HG03175 (cell line): ENCODE results near the gene GOLIM4.
"Not testable (repeated sequence)": the region's sequence is repeated elsewhere in the genome, so short reads cannot be mapped to it uniquely, and the experiment has no call there.

ENCODE experiments used
- ATAC-seq: cut with Tn5 transposase; IDR thresholded peaks from one replicate; pipeline ENCODE4 v1.9.1; 2021; ENCODE audit warnings: mild to moderate bottlenecking, moderate library complexity; ENCODE audit not compliant: unreplicated experiment

GOLIM4 gene

DNA sequence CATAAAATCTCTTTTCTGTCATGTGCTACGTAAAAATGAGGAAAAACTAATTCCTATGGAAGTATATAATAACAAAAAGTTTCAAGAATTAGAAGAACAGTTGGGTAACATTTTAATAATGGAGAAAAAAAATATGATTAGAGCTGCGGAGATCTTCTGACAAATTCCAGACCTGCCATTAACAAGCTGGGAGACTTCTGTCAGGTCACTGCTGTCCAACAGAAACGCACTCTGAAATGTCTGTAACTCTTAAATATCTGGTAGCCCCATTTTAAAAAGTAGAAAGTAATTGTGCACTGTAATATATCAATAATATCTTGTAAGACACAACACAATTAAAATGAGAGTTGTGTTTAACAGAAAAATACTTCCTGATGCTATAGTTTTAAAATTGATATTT is 15.7 kb downstream of the GOLIM4 start:
- no peak for ATAC-seq

DNA sequence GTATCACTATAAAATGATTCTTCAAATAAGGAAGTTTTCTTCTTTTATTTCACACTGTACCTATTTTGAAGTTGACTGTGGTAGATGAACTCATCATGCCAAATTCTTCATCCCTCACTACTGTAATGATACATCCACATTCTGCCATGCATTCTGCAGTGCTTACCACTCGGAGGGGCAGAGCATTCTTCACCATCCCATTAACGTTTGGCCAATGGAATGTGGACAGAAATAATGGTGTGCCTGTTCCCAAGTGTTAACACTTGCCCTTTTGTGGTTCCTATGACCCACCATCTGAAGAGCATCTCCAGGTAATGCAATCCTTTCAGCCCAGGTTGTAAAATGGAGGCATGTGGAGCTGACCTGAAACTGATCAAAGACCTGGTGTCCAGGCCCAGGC is 18.6 kb downstream of the GOLIM4 start:
- ATAC-seq: no peak

DNA sequence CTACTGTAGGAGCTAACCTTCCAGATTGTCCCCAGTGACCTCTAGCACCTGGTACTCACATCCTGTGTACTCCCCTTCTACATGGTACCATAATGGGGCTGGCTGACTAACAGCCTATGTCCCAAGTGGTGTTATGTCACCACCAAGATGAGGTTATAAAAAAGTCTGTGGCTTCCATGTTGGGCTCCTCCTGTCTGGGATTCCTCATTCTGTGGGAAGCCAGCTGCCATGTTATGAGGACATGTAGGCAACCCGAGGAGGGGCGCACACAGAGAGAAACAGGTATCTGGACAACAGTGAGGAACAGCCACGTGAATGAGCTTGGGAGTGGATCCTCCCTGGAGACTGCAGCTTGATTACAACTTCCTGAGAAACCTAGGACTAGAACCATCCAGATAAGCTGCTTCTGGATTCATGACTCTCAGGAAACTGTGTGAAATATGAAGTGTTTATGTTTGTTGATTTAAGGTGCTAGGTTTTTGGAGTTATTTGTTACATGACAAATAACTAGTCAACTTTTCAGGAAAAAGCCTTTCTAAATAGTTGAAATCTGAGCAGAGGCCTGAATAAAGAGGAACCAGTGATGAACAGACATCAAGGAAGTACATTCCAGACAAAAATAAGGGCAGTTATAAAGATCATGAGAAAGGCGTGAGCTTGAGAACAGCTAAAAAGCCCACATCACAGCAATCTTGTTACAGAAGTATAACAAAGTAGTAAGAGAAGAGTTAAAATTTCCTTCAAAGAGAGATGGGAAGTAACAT is 21.7 kb downstream of the GOLIM4 start:
- ATAC-seq: no peak

DNA sequence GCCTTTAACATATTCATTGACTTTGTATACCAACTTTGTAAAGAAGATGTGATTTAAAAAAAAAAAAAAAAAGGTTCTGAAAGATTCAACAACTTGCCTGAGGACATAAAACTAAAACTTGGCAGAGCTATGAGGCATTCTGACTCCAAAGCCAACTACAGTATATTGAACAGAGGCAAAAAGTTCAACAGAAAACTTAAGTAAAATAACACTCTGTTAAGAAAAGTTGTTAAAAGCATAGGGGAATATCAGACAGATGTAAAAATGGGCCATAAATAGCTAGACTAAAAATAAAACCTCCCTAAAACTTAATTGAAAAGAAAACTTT is 23.4 kb downstream of the GOLIM4 start:
- no peak for ATAC-seq

DNA sequence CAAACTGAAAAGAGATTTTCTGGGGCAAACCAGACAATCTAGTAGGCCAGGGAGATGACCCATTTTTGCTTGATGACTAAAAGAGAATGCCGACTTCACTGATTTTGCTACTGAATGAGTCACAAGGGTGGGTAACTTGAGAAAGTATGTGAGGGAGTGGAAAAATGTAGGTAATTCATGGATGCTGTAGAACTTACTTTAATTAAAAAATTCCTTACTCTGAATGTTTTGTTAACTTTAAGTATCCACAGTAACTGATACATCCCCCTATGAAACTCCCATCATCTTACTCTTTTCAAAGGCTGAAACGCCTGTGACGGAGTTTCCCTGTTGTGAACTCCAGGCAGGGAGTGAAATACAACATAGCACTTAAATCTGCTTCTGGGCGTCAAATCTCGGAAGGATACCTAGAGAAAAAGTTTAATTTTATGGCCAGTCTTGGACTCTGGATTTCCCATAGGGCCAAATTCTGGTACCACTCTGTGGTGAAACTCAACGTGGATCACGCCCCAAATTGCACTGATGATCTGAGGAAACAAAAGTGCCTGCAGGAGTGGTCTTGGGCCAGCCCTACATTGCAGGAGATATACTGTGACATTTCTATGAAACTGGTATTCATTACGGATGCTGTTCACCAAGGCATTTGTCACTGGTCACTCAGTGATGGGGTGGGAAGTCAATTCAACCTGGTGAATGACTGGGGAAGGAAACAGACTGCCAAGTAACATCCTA is 24.0 kb downstream of the GOLIM4 start:
- ATAC-seq: no peak

DNA sequence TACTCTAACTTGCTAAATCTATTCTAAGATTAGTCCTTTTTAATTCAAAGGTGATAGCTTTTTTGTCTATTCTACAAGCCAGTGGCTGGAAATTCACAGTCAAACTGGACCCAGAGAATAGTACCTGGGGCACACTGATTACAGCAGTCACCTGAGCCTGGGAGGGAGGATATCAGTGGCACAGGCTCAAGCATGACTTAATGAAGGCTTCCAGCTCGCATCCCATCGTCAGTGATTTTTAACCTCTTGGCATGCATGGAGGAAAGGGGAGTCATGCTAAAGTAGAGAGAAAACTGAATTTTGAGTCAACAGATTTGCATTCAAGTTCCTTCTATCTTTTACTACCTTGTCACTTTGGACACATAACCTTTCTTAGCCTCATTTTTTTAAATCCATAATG is 24.8 kb downstream of the GOLIM4 start:
- ATAC-seq: no peak

DNA sequence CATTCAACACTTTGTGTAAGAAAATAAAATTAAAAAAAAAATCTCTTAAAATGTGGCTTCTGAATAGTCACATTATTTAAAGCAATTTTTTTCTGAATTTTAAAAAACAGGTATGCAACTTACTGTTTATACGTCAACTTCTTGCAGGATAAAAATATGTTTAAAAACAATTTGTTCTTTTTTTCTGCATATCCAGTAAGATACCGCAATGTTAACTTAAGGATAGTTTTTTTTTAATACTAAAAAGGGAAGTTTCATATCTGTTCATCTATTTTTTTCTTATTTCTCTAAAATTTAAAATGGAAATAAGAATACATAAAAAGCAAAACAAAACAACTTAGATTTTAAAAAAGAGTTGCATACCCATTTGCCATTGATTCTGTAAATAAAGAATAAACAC is 27.4 kb downstream of the GOLIM4 start:
- no peak for ATAC-seq

DNA sequence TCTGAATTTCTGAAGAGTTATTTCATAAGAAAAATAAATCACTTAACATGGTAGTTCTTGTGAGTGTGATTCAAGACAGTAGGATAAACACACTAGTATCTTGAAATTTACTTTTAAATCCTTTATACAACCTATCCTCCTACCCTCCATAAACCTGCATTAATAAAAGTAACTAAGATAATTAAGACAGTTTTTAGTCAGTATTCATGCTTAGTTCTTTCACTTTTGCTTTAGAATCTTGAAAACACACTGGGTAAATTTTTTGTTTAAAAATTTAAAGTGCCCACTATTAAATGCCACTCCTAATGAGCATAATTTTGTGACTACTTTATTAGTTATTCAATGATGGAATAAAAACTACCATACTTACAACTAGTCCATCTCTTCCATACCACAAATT is 28.8 kb downstream of the GOLIM4 start:
- ATAC-seq: no peak

DNA sequence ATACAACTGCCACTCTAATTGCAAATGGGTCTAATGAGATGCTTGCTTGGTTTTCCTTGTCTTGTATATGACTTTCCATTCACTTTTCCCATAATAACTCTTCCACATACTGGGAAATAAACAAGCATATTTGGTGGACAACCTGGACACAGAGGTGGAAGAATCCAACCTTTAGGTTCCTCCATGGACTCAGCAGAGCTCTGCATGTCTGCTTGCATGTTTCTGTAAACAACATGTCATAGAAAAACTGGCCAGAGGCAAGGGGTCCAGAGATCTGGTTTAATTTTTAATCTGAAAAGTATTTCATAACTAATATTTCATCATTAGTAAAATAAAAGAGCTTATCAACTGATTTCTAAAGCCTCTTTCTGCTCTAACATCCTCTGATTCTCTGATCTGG is 30.2 kb downstream of the GOLIM4 start:
- no peak for ATAC-seq

DNA sequence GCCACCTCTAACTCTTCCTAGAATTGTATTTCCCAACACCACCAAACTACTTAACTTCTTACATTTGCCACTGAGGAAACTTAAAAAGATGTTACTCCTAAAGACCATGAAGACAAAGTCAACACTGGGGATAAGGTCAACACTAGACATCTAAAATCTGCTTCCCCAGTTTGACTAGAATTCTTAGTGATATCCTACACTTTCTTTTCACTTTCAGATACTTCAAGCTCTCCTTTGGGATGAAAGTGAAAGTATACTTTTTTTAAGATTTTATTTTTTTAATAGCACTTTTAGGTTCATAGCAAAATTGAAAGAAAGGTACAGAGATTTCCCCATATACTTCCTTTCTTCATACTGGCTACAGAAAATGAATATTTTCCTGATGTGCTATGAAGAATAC is 32.6 kb downstream of the GOLIM4 start:
- no peak for ATAC-seq

DNA sequence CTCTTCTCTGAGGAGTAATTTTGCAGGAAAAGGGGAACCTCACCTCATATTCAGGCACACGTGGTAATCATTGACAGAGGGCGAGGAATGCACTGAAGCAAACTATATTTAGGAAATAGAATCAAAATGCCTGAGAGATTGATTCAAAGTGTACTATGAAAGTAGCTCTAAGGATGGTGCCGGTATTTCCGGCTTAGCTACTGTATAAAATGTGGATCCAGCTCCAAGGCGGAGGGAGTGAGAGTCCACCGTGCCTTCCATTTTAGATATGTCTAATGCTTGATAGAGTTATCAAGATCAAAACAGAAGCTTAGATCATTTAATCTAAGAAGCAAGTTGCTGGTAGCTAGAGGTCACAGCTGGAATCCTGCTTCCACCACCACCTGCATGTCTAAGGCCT is 33.0 kb downstream of the GOLIM4 start:
- no peak for ATAC-seq

DNA sequence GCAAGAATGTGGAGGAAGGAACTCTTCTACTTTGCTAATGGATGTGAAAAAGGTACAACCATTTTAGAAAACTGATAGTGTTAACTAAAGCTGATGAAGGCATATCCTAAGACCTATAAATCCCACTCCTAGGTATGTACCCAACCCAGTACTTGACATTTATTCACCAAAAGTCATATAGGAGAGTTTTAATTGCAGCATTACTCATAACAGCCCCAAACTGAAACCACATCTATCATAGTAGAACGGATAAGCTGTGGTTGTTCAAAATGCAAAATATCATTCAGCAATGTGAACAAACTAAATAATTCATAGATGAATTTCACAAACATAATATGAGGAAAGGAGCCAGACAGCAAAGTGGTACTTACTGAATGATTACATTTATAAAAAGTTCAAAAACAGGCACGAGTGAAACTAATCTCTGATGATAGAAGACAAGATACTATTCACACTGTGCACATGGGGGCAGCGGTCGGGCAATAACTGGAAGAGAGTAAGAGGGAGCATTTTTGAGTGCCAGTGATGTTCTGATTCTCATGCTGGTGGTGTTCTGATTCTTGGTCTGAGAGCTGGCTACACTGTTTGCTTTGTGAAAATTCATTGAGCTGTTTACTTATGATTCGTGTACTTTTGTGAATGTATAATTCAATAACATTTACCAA is 34.3 kb downstream of the GOLIM4 start:
- ATAC-seq: peak; percentile 94

DNA sequence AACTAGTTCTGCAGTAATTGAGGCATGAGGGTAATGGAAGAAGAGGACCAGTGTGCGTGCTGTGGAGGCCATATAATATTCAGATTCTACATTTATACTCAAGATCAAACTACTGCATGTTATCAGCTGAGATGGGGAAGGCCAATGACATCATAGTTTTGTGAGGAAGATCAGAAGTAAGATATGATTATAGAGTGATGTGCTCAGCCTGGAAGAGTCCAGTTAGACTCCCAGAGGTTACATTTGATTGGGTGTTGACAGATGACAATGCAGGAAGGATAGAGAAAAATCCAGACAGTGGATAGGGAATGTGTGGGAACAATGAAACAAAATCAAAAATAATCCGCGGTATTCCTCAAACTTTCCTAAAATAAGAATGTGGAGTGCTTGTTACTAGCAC is 35.4 kb downstream of the GOLIM4 start:
- ATAC-seq: no peak

DNA sequence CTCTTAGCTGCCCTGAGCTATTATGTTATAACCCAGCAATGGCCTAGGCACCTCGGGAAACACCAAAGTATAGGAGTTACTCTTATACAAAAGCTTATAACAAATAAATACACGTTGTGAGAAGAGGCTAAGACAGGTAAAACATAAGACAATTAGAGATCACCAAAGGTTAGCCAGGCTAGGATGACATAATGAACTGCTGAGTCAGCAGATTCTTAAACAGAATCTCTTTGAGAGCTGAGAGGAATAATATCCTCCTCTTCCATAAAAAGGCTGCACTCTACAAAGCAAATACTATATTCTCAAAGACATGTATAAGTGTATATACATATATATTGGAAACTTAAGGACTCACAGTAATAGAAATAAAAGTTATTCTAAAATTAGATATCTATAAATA is 37.2 kb downstream of the GOLIM4 start:
- ATAC-seq: no peak

DNA sequence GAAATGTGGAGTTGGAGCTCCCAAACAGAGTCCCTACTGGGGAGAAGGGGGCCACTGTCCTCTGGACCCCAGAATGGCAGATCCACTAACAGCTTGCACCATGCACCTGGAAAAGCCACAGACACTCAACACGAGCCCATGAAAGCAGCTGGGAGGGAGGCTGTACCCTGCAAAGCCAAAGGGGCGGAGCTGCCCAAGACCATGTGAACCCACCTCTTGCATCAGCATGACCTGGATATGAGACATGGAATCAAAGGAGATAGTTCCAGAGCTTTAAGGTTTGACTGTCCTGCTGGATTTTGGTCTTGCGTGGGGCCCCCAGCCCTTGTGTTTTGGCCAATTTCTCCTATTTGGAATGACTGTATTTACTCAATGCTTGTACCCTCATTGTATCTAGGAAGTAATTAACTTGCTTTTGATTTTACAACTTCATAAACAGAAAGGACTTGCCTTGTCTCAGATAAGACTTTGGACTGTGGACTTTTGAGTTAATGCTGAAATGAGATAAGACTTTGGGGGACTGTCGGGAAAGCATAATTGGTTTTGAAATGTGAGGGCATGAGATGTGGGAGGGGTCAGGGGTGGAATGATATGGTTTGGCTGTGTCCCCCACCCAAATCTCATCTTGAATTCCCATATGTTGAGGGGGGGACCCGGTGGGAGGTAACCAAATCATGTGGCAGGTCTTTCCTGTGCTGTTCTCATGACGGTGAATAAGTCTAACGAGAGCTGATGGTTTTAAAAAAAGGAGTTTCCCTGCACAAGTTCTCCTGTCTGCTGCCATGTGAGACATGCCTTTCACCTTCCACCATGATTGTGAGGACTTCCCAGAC is 39.1 kb downstream of the GOLIM4 start:
- not testable (repeated sequence) for ATAC-seq

DNA sequence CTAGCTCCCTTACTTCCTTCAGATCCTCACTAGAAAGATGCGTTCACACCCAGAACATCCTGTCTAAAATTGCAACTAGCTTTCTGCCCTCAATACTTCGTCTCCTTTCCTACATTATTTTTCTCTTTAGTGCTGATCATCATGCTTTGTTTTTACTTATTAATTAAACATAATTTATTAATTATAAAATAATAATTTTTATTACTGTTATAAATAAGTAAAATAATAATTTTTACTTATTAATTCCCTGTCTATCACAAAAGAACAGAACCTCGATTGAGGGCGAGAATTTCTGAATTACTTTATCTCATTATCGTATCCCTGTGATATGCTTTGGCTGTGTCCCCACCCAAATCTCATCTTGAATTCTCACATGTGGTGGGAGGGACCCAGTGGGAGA is 41.3 kb downstream of the GOLIM4 start:
- no peak for ATAC-seq

DNA sequence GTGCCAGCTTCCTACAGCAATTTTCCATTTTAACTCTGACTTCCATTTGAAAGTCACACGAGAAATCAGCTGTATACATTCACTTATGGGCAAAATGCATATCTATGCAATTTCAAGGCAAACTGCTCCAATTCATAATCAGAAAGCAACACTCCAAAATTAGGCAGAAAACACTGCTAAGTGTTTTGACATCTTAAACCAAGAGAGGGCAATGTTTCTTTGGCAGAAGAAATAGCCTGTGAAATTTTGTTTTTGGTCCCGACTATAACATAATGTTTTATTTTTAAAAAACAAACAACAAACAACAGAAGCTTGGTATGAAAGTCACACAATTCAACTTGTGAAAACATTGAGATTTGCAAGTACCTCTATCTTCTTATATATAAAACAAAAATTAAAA is 42.6 kb downstream of the GOLIM4 start:
- ATAC-seq: no peak

DNA sequence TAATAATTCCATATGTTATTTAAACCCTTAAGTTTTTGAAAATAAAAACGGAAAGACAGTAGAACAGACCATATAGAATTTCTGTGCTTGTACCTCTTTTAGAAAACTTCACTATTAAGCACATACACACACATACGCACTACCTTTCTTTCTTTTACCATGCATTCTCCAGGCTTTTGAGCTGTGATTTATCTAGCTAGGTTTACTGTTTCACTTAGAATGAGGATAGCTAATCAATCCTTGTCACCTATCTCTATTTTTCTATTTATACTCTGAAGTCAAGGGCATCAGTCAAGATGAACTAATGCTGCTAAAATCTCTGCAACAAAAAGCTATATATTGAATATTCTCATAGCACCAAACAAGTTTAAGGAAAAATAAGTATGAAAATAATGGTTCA is 43.2 kb downstream of the GOLIM4 start:
- no peak for ATAC-seq

DNA sequence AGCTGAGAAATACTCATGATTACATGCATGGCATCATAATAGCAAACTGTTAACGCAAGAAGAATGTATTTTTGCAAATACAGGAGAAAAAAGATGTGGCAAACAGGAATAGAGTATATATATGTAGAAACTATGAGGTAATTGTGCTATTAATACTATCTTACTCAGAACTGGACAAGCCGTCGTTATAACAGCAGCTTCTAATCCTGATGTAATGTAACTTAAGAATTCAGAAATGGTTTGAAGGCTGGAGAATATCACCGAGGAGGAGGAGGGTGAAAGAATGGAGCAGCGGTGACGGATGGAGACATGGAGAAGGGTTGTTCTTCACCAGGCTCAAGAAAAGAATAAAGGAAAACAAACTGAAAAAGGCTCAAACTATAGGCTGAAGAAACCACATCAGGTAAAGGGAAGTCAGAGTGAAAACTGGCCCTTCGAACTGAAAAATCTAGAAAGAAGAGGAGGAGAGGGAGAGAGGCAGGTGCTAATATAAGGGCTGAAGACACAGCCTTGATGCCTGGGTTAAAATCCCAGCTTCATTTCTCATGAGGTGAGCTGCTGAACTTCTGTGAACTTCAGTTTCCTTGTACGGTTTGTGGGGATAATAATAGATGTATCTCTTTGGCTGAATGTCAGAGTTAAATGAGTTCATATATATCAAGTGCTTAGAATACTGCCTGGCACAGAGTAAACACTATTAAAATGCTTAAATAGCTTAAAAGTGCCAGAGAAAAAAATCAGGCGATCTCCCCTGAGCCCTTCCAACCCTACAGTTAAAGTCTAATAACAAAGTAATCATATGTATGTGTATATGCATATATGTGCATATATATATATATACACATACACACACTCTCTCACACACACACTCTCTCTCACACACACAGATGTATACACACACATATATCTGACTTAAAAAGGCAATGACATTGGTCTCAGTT is 43.9 kb downstream of the GOLIM4 start:
- peak; percentile 67 for ATAC-seq

DNA sequence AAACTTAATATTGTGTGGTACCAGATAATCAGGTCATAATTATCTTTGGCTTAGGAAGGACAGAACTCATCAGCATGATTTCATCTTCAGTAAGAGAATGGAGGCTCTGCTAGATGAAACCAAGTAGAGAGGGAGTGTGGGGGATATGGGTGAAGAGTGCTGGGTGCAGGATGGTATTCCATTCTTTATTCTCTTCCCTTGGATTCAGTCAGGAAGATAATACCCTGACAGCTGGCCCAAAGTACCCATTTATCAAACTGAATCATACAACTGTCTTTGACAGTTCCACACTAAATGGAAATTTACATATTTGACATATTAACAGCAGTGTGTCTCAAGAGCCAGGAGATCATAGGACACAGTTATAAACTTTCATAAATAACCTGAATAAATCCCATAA is 44.7 kb downstream of the GOLIM4 start:
- no peak for ATAC-seq
